Measurements from ENCODE around the gene P2RY1. TPM values are rescaled to one million over a fixed set of nuclear protein-coding genes. Genes with fewer than 3 reads are reported as not detected.

Gene P2RY1, protein sequence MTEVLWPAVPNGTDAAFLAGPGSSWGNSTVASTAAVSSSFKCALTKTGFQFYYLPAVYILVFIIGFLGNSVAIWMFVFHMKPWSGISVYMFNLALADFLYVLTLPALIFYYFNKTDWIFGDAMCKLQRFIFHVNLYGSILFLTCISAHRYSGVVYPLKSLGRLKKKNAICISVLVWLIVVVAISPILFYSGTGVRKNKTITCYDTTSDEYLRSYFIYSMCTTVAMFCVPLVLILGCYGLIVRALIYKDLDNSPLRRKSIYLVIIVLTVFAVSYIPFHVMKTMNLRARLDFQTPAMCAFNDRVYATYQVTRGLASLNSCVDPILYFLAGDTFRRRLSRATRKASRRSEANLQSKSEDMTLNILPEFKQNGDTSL
- 1 to 10 TPM in 2 of 4 donors, under 1 TPM in 2; 0.66 to 1.4 (median 0.90) TPM for total RNA-seq

DNA sequence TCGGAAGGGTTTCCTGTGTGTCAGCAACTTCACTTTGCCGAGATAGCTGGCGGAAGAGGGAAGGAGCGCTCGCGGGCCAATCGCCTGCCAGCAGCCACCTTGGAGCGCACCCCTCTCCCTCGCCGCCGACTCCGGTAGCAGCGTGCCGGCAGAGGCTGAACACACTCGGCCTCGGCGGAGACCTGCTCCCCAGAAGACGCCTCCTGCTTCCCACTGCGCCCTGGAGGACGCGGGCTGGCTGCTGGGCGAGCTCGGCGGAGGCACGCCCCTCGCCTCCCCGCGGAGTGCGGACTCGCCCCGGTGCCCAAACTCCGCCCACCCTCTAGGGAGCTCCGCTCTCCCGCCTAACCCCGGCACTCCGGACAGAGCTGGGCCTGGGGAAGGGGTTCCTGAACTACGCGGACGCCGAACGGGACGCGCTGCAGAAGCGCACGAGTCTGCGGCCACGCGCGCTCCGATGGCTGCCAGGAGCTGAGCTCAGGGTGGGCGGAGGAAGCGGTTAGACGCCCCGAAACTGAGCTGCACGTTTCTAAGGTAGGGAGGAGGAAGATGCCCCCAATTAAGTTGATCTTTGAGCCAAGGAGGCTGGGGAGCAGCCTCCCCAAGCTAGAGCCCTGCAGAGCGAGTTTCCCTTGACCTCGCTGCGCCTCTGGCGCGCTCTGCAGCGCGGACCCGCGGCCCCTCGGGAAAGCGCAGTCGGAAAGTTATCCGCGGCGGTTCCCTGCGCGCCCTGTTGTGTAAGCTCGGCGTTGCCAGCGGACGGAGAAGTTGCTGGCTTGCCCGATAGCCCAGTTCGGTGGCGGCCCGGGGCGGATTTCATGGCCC is at the start of gene P2RY1:
P2RY1 (plus strand) TSS at position 356 of the 825 bp plus-strand sequence. CDS start 652 bp downstream, outside the sequence.
- ATAC-seq: peak; percentile 64 to 69
- H3K4me1 ChIP-seq: peaks cover 0 to 18% of the 10 kb centered on the region in 2 donors
- intact Hi-C loops (cut with DNase I; ENCODE audit: low total_unique reads) (no loop called here), in situ Hi-C loops (cut with MboI; ENCODE audit: low sequenced_read_pairs in 4 of 4) (no loop called here)
- no peaks in the 10 kb centered on the region for H3K27me3 ChIP-seq
- TF ChIP-seq POLR2A (IDR thresholded peaks at IDR 0.05): peak in 1 of 2 donors; percentile 11
- TF ChIP-seq, protein P1, sequence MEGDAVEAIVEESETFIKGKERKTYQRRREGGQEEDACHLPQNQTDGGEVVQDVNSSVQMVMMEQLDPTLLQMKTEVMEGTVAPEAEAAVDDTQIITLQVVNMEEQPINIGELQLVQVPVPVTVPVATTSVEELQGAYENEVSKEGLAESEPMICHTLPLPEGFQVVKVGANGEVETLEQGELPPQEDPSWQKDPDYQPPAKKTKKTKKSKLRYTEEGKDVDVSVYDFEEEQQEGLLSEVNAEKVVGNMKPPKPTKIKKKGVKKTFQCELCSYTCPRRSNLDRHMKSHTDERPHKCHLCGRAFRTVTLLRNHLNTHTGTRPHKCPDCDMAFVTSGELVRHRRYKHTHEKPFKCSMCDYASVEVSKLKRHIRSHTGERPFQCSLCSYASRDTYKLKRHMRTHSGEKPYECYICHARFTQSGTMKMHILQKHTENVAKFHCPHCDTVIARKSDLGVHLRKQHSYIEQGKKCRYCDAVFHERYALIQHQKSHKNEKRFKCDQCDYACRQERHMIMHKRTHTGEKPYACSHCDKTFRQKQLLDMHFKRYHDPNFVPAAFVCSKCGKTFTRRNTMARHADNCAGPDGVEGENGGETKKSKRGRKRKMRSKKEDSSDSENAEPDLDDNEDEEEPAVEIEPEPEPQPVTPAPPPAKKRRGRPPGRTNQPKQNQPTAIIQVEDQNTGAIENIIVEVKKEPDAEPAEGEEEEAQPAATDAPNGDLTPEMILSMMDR (IDR thresholded peaks at IDR 0.05 in 4 of 5, conservative IDR thresholded peaks at IDR 0.05 in 1 of 5): no peak
- H3K27ac ChIP-seq: peak within 1 kb of the TSS; percentile 32 to 66 (median 48)
- peak; percentile 22 to 29 for DNase-seq
- peak within 1 kb of the TSS; percentile 72 to 80 (median 78) for H3K4me3 ChIP-seq
- no peaks in the 10 kb centered on the region for H3K9me3 ChIP-seq
- no peaks in the 10 kb centered on the region for H3K36me3 ChIP-seq

DNA sequence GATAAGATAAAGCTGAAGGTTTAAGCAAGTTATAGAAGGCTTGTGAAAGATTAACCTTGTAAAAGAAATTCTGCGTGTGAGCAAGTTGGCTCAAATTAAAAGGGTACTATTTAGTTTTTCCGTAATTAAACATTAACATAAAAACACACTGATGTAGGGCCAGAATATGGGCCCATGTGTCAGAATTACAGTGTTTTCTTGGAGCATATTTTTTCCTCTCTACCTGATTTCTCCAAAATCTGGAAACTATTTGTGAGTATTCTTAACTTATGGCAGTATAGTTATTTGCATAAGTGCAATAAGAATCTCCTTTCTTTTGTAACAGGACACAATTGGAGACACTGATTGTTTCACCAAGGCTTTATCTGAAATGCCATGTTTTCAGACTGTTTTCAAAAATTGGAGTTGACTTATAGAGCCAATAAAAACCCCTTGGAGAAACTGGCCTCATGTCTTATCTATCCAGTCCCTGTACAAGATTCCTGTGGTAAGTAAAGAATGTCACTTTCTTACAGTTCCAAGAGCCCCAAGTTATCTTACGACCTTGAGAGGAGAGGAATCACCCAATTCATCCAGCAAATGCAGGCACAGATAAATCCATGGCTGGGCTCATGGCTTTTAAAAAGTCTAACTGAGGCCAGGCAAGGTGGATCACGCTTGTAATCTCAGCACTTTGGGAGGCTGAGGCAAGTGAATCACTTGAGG is 47.8 kb upstream of the P2RY1 start:
- TF ChIP-seq POLR2A (IDR thresholded peaks at IDR 0.05): no peak
- TF ChIP-seq, protein P1 (IDR thresholded peaks at IDR 0.05 in 4 of 5, conservative IDR thresholded peaks at IDR 0.05 in 1 of 5): no peak
- Histone ChIP-seq H3K27me3 (no peaks in the 10 kb centered on the region), H3K9me3 (no peaks in the 10 kb centered on the region), H3K4me1 (no peaks in the 10 kb centered on the region), H3K36me3 (no peaks in the 10 kb centered on the region), H3K27ac (no peak overlapping the region), H3K4me3 (no peak overlapping the region)
- intact Hi-C loops (cut with DNase I; ENCODE audit: low total_unique reads) (no loop called here), in situ Hi-C loops (cut with MboI; ENCODE audit: low sequenced_read_pairs in 4 of 4) (no loop called here)
- DNase-seq: no peak
- ATAC-seq: no peak

DNA sequence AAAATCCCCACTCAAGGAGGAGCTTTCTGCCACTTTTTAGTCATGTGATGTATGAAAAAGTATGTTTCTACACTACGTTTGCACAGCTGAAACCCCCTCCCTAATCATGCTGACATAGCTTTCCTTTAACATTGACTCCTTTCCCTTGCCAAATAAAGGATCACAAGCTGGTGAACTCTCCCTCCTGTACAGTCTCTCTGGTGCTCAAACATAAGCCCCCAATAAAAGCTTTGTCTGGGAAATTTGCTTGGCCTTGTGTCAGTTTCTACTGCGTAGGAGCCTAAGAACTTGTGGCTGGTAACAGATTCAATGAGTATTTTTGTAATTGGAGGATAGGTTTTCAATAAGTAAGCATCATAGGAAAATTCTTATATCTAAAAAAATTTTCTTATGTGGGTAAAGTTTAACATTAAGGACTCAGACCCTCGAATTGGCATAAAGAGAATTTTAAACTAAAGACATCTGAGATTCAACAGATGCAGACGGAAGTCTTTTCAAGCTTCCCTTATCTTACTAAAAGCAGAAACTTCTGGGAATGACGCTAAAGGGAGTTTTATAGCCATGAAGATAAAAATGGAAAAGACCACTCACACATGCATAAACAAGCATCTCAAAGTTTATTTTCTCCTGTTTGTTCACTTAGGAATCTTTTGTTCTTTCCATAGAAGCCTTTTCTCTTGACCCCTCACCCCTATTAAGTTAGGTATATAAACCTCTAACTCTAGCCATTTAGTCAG is 44.1 kb upstream of the P2RY1 start:
- no peaks in the 10 kb centered on the region for H3K36me3 ChIP-seq
- in situ Hi-C loops (cut with MboI; ENCODE audit: low sequenced_read_pairs in 4 of 4) (no loop called here), intact Hi-C loops (cut with DNase I; ENCODE audit: low total_unique reads) (no loop called here)
- H3K4me1 ChIP-seq: no peaks in the 10 kb centered on the region
- H3K4me3 ChIP-seq: no peak overlapping the region
- H3K27ac ChIP-seq: no peak overlapping the region
- H3K27me3 ChIP-seq: no peaks in the 10 kb centered on the region
- DNase-seq (no peak), ATAC-seq (no peak)
- no peak for TF ChIP-seq POLR2A (IDR thresholded peaks at IDR 0.05)
- TF ChIP-seq, protein P1 (IDR thresholded peaks at IDR 0.05 in 4 of 5, conservative IDR thresholded peaks at IDR 0.05 in 1 of 5): no peak
- no peaks in the 10 kb centered on the region for H3K9me3 ChIP-seq

DNA sequence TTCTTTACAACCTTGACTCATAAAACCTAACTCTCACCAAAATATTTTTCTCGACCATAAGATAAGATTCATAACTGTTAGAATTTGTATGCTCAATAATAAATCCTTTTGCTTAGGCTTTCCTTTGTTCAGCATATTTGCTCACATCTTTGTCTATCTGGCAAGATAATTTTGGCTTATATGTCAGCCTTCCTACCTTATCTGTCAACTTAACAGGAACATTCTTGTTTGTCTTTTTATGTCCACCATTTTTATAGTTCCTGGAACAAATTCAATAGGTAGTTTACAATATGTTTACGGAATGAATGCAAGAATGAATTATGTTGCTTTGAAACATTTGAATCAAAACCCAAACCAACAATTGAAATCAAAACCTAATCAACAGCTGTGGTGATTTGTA is 41.0 kb upstream of the P2RY1 start:
- intact Hi-C loops (cut with DNase I; ENCODE audit: low total_unique reads): no loop called here
- Histone ChIP-seq H3K27ac (no peak overlapping the region), H3K4me1 (no peaks in the 10 kb centered on the region), H3K9me3 (no peaks in the 10 kb centered on the region), H3K27me3 (no peaks in the 10 kb centered on the region), H3K36me3 (no peaks in the 10 kb centered on the region), H3K4me3 (no peak overlapping the region)
- in situ Hi-C loops (cut with MboI; ENCODE audit: low sequenced_read_pairs in 4 of 4): no loop called here
- DNase-seq: no peak
- ATAC-seq: no peak
- TF ChIP-seq POLR2A (IDR thresholded peaks at IDR 0.05): no peak
- TF ChIP-seq, protein P1 (IDR thresholded peaks at IDR 0.05 in 4 of 5, conservative IDR thresholded peaks at IDR 0.05 in 1 of 5): no peak
